Activated CD8-positive, alpha-beta memory T cell treated with anti-CD3 and anti-CD28 coated beads, Interleukin-2, amount 50 U/mL, for 1 hour (primary cell): ENCODE measurements around the gene LRRK1.

Source experiments
- DNase-seq: peaks from one replicate; pipeline ENCODE4 v3.0.0-alpha.2; 2020; ENCODE audit errors: extremely low read depth

LRRK1 gene

GRCh38 chr15:100972975-100973350 lies 53.8 kb downstream of the LRRK1 start:
- no peak for DNase-seq

- no peak for DNase-seq
These were observed 54.4 kb downstream of the LRRK1 start for GRCh38 chr15:100973351-100974111.

GRCh38 chr15:100975043-100975442 lies 55.9 kb downstream of the LRRK1 start:
- no peak for DNase-seq

GRCh38 chr15:100980410-100981046 lies 61.4 kb downstream of the LRRK1 start:
- no peak for DNase-seq

- DNase-seq = no peak
These were observed 61.9 kb downstream of the LRRK1 start for GRCh38 chr15:100981086-100981485.

GRCh38 chr15:100983221-100983620 lies 64.1 kb downstream of the LRRK1 start:
- no peak for DNase-seq

- DNase-seq = no peak
These were observed 66.2 kb downstream of the LRRK1 start for GRCh38 chr15:100985401-100985800.

GRCh38 chr15:100986158-100986896 lies 67.2 kb downstream of the LRRK1 start:
- DNase-seq = no peak

- no peak for DNase-seq
These were observed 68.0 kb downstream of the LRRK1 start for GRCh38 chr15:100987143-100987542.

- DNase-seq = no peak
These were observed 69.1 kb downstream of the LRRK1 start for GRCh38 chr15:100988297-100988696.

GRCh38 chr15:100988857-100989256 lies 69.7 kb downstream of the LRRK1 start:
- DNase-seq = no peak

GRCh38 chr15:100994597-100995446 lies 75.7 kb downstream of the LRRK1 start:
- DNase-seq = no peak

- DNase-seq = no peak
These were observed 76.6 kb downstream of the LRRK1 start for GRCh38 chr15:100995471-100996430.

- no peak for DNase-seq
These were observed 78.3 kb downstream of the LRRK1 start for GRCh38 chr15:100997442-100997841.

- no peak for DNase-seq
These were observed 79.5 kb downstream of the LRRK1 start for GRCh38 chr15:100998630-100999029.

- DNase-seq = no peak
These were observed 80.2 kb downstream of the LRRK1 start for GRCh38 chr15:100999369-100999768.

GRCh38 chr15:101000271-101000681 lies 81.1 kb downstream of the LRRK1 start:
- no peak for DNase-seq

GRCh38 chr15:101001056-101001455 lies 81.9 kb downstream of the LRRK1 start:
- no peak for DNase-seq

- no peak for DNase-seq
These were observed 82.6 kb downstream of the LRRK1 start for GRCh38 chr15:101001796-101002195.

GRCh38 chr15:101003081-101003480 lies 83.9 kb downstream of the LRRK1 start:
- DNase-seq = no peak

- DNase-seq = no peak
These were observed 84.5 kb downstream of the LRRK1 start for GRCh38 chr15:101003706-101004105.
